Inferior parietal cortex (tissue), 1 donor: ENCODE data around the gene TP53I11.

Experiments
- DNase-seq: peaks from one replicate; pipeline ENCODE4 v3.0.0-alpha.2; 2016; ENCODE audit errors: extremely low spot score

TP53I11 gene

DNA sequence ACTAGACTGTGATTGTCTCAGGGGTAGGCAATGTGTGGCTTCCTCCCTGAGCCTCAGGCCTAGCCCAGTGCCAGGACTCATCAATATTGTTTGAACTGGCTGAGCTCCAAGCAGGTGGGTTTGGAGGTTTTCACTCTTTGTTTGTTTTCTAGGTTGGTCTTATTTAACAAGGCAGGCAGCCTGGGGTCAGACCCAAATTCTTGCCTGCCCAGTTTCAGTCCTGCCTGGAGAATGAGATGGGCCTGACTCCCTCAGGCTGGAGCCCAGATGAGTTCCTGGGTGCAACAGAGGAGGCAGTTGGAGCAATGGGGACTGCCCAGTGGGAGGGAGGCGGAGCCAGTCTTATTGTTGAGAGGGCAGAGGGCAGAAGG is 28.3 kb upstream of the TP53I11 start:
- no peak for DNase-seq

DNA sequence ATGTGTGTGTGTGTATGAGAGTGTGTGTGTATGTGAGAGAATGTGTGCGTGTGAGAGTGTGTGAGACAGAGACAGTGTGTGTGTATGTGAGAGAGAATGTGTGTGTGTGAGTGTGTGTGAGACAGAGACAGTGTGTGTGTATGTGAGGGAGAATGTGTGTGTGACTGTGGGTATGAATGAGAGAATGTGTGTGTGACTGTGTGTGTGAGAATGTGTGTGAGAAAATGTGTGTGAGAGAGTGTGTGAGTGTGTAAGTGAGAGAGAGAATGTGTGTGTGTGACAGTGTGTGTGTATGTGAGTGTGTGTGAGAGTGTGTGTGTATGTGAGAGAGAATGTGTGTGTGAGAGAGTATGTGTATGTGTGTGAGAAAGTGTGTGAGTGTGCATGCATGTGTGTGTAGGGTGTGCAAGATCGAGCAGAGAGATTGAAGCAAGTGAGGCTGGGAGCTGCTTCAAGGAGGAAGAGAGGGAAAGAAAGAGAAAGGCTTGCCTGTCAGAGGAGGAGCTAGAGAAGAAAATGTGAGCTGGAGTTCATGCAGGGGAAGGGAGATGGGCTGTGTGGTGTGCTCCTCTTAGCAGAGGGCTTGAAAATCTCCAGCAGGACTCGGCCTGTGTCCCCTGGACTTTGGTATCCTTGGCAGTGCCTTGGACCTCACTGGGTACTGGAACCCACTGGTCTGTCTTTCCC is 27.7 kb upstream of the TP53I11 start:
- DNase-seq = no peak

DNA sequence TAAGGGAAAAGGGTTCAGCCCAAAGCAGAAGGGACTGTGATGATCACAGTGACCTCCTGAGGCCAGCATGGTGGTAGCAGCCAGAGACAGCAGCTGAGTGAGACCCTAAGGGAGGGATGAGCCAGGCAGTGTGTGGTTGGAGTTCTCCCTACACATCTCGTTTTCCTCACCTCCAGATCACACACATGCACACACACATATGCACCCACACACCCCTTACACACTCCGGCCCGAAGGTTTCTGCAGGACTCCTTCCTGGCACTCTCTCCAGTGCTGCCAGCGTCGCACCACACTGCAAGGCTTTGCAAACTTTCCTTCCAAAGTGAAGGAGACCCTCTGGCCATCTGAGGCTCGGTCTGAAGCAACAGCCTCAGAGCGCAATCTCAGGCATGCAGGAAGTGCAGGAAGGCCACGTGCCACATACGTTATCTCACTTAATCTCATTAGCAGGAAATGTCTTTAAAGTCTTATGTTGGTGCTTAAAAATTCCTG is 26.9 kb upstream of the TP53I11 start:
- DNase-seq = no peak

DNA sequence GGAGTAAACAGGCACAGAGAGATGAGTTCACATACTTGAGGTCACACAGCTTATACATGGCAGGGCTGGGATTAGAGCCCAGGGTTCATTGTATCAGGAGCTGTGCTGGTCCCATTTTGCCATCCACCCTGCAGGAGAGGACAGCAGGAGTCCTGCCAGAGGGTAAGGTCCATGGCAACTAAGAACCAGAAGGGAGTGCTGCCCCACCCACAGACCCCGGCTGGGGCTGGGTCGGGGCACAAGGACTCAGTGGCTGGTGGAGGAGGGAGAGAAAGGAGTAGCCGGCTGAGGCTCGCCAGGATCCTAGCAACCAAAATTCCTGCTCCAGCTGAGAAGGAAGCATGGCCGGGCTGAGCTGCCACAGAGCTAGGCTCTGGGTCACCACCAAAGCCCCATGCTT is 25.9 kb upstream of the TP53I11 start:
- DNase-seq = no peak

DNA sequence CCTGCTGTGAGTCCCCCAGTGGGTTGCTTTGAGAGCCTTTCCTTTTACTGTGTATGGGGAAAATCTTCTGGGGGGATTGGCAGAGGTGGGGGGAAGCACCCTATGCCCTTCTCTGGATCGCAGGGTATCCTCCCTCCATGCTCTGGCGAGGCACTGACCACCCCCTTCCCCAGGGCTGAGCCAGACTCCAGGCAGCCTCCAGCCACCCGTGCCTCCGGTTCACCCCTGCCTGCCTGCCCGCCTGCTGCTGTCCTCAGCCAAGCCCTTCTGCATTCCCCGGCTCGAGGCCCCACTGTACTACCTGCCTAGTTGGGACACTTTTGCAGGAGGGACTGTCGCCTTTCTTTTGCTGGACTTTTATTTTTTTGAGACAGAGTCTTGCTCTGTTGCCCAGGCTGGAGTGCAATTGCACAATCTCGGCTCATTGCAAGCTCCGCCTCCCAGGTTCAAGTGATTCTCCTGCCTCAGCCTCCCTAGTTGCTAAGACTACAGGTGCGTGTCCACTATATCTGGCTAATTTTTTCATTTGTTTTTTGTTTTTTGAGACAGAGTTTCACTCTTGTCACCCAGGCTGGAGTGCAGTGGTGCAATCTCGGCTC is 23.8 kb upstream of the TP53I11 start:
- no peak for DNase-seq

DNA sequence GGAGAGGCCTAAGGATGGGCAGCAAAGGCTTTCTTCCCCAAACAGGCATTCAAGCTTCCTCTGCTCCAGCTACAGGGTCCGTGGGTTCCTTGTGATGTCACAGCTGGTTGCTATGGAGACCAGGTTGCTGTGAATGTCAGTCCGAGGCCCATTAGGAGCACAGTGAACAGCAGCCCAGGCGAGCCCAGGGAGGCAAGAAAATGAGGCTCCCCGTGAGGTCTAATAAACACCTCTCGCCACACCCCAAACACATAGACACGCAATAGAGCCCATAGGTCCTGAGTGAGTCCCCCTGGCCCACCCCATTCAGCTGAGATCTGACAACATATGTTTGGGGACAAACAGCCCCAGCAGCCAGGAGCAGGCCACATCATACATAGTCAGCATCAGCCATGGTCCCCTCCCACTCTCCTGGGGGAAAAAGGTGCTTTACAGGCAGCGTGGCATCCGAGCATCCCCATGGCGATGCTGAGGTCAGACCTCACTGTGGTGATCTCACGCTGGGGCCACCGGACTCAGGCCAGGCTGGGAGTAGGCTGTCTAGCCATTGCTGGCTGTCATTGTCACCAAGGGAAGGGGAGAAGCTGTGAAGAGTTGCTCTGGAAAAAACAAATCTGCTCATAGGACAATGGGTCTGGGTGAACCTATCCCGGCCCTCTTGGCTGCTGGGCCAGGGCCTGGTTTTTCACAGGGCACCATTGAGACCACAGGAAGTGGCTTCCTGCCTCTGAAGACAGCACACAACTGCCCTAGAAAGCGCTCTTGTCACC is 23.1 kb upstream of the TP53I11 start:
- no peak for DNase-seq

DNA sequence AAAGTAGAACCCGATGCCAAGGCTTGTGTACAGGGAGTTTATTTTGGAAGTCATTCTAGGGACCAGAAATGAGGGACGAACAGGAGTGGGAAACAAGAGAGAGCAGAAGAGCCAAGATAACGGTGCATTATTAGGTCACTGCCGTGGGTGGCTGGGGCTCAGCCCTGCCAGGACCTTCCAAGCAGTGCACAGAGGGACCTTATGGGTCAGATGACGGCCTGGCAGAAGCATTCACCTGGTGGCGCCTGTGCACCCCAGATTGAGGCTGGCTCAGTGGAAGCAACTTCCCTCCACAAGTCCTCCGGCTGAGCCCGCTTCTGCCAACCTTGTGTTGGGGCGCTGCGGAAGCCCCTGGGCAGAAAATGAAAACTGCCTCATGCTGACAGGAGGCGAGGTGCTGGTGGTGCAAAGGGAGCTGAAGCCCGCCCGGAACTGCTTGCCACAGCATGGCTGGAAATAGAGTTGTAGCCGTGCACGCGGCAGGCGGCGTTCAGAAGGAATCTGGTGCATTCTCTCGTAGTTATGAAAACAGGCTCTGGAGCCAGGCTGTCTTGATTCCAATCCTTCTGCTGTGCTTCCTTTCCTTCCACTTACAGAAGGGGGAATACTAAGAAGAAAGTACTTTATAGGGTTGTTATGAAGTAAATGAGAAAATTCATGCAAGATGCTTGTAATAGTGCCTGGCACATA is 22.2 kb upstream of the TP53I11 start:
- DNase-seq = no peak

- no peak for DNase-seq
Observed at GRCh38 chr11:44971185-44971584, 20.5 kb upstream of the TP53I11 start.

- no peak for DNase-seq
Observed at GRCh38 chr11:44970293-44970692, 19.6 kb upstream of the TP53I11 start.

DNA sequence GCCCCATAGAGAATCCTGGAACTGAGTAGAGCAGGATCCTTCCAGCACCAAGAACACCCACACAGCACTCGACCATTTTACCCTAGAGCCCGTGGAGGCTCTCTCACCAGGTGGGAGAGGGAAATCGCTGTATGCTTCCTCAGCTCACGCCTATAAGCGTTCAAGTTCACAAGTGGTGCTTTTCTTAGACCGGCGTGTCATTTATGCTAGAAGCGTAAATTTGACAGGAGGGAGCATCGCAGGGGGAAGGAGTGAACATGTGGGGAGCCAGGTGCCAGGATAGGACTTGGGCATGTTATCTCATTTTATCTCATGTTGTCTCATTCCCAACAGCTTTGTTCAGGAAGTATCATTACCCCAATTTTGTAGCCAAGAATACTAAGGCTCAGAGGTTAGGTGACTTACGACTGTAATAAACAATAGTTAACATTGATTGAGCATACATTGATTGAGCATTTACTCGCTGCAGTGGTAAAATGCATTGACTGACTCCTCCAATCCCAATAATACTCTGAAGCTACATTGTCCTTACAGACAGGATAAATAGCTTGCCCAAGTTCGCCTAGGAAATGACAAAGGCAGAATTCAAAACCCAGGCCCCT is 19.1 kb upstream of the TP53I11 start:
- no peak for DNase-seq

DNA sequence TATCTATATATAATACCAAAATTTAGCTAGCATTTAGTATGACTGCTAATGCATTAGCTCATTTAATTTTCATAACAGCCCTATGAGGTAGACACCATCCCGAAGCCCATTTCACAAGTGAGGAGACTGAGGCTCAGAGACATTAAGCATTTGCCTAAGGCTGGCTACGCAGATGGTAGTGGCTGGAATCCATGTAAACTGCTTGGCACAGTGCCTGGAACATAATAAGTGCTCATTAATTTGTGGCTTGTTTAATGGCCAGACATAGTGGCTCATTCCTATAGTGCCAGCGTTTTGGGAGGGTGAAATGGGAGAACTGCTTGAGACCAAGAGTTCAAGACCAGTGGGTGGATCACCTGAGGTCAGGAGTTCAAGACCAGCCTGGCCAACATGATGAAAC is 17.8 kb upstream of the TP53I11 start:
- DNase-seq = no peak

DNA sequence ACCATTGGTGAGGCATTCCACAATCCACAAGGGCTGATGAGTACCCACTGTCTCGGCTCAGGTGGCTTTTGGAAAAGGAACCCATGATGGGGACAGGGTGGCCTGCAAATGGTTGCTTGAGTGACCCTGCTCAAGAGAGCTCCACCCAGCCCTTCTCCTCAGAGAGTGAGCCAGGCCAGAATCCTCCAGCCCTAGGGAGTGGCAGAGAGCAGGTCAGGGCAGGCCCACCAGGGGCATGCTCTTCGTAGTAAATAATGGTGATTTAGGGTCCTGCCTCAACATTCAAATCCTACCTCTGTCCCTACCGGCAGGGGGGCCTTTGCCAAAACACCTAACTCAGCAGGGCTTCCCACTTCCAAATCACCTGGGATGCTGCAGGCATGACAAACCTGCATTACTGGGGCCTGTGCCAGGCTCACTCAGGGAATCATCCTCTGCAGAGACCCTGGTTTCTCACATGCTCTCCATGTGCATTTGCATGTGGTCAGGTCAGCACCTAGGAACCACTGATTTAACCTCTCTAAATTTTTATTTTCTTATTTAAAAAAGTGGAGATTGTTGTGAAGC is 17.3 kb upstream of the TP53I11 start:
- DNase-seq = no peak

- no peak for DNase-seq
Observed at GRCh38 chr11:44966694-44967093, 16.0 kb upstream of the TP53I11 start.

DNA sequence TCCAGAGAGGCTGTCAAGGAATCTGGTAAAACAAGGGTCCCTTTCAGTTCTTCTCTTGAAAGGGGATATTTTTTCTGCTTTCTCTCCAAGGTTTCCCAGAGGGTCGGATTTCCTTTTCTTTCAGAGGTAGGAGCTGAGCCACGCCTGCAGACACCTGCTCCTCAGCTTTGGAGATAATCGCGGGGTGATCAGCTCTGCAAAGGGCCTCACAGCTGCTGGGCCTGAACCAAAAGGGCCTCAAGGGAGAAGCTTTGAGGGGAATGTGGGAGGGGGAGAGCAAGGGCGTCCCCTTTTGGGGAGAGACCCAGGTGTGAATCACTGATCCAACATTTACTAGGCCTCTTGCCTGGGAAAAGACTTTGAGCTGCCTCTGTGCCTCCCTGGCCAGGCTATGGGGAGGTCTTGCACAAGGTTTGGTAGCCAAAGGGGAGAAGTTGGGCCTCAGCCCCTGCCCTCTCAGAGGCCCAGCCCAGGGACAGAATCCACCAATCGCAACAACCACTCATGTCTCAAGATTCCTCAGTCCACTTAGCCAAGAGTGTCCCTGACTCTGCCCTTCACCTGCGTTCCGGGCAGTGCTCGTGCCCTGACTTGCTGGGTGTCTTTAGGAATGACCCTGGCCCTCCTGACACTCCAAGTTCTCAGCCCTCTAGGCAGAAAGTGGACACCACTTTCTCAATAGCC is 14.0 kb upstream of the TP53I11 start:
- DNase-seq = no peak

- DNase-seq = no peak
Observed at GRCh38 chr11:44963948-44964347, 13.3 kb upstream of the TP53I11 start.

DNA sequence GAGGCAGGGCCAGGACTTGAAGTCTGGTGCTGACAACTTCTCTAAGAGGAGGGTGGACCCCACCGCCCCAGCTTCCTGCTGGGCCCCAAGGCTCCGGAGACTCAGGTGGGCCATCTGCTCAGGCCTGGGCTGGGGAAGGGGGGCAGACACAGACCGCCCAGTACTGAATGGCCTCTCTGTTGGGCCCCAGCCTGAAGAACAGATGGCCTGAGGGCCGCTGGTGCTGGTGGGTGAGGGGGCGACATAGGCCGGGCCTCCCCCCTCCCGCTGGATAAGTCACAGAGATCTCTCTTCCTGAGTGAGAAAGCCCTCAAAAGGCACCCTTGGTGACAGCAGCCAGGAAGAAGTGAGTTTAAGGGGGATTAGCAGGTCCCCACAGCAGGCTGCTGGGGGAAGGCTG is 12.5 kb upstream of the TP53I11 start:
- no peak for DNase-seq

GRCh38 chr11:44962464-44962863 is 11.8 kb upstream of the TP53I11 start:
- no peak for DNase-seq

DNA sequence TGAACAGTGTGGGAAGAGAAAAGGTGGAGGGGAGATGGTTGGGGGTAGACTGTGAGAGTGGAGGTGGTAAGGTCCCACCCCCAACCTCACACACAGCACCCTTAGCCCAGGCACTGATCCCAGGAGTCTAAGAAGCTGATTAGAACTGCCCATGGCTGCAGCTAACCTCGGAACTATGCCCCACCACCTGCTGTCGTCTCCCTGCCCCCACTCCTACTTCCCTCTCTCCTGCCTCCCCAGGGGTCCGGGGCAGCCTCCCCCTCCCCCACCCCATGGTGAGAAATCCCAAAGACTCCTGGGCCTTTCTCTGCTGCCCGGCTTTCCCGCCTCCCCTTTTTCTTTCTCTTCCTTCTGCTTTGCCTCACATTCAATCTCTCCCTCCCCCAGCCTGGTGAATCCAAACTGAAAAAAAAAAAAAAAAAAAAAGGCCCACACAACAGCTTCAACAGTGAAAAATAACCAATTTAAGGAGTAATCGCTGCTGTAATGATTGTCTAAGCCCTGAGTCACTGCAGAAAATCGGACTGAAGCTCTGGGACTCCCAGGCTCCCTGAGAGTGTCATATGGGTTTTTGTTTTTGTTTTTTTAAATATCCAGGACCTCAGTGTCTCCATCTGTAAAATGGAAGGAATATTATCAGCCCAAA is 9.6 kb upstream of the TP53I11 start:
- no peak for DNase-seq

DNA sequence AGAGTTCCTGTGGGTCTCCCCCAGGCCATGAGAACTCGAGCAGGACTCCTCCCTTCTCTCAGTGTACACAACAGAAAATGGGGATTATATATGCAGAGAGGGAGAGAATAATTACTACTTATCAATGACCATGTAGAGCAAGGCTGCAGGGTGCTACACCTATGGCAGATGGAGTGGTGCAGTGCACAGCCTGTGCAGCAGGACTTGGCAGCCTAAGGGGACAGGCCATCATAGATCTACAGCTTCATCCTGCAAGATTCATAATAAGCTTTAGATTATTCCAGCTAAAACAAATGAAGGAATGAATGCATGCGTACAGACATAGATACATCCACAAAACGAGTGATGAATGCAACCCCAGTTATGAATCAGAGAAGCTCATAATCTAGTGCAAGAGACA is 8.4 kb upstream of the TP53I11 start:
- no peak for DNase-seq

DNA sequence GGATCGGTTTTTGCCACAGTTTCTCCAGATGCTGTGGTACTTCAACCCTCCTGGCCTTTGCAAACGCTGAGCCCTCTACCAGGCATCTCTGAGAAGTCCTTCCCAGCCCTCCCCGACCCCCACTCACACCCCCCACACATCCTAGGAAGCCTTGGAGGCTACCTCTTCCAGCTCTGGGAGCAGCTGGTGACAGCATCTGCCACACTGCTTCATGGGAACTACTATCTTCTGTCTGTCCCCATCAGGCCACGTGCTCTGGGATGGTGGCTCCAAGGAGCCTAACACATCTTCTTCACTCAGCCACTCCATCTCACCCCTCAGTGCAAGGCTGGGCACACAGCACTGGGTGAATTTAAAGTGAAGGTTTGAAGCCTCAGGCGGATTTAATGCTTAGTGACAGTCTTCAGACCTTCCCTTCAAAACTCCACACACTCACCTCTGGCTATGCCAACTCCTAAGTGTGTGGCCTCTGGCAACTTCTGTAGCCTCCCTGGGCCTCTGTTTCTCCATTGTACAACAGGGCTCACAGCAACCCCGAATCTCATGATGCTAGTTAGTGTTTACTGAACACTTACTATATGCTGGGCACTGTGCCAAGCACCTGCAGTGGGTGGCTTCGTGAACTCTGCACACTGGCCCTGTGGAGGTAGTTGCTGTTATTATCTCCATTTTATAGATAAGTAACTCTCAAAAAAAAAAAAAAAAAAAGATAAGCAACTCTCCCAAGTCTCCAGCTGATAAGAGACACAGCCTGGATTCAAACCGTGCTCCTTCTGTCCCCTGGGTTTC is 7.3 kb upstream of the TP53I11 start:
- no peak for DNase-seq
